GM12878 (cell line): ENCODE results near the gene HOXB3. TPM values are rescaled to one million over a fixed set of nuclear protein-coding genes. Genes with fewer than 3 reads are reported as not detected.

ENCODE experiments used
- ATAC-seq: fragments of 200-7000 bp; cut with Tn5 transposase; 3 replicates; pipeline ENCODE4 v1.9.1; 2020; ENCODE audit warnings: mild to moderate bottlenecking, moderate library complexity
- BruUV-seq: library from RNA; stranded (reverse); fragments of 400-500 nt; replicated peaks from 2 replicates; lab custom pipeline; 2021; lab: Mats Ljungman, UMichigan
- CTCF ChIA-PET: fragments of 300-600 bp; sonication (Branson Sonifier 250); formaldehyde crosslinking; extraction: SDS; loops from one replicate; lab custom pipeline; 2021; ENCODE audit warnings: inconsistent platforms; lab: Yijun Ruan, JAX
- POLR2A ChIA-PET: fragments of 350-600 bp; formaldehyde crosslinking; extraction: SDS; loops from one replicate; lab custom pipeline; 2021; ENCODE audit warnings: inconsistent platforms; lab: Charles Lee
- RAD21 ChIA-PET: fragments of 300-600 bp; sonication (Branson Sonifier 250); formaldehyde crosslinking; loops from one replicate; lab custom pipeline; 2023; ENCODE audit warnings: antibody characterized with exemption; ENCODE audit not compliant: unreplicated experiment; lab: Charles Lee
- SMC1A ChIA-PET: fragments of 300-600 bp; sonication (Branson Sonifier 250); formaldehyde crosslinking; loops from one replicate; lab custom pipeline; 2023; ENCODE audit not compliant: unreplicated experiment, uncharacterized antibody; lab: Charles Lee
- DNase-seq: peaks from one replicate; pipeline ENCODE4 v3.0.0-alpha.2; 2011; ENCODE audit warnings: low read depth, low spot score
- FAIRE-seq: peaks from 3 replicates; lab custom pipeline; 2011; peaks lifted over from hg19 to GRCh38; lab: Jason Lieb, UNC
- H2AFZ ChIP-seq: 2 replicates; pipeline ENCODE4 v1.6.0; 2011; ENCODE audit warnings: low read depth, low read length, control low read depth; ENCODE audit not compliant: control insufficient read depth
- H3K27ac ChIP-seq: 2 replicates; pipeline ENCODE4 v1.5.1; 2011; ENCODE audit warnings: control low read depth; ENCODE audit not compliant: control insufficient read depth, insufficient read depth
- H3K27me3 ChIP-seq, 2 experiments: replicated peaks in 1 of 2; 2 replicates each; pipeline versions ENCODE4 v1.6.0 to v1.6.1; 2011; ENCODE audit warnings: low read length in 1 of 2; ENCODE audit not compliant: control insufficient read depth in 2 of 2, insufficient read depth in 2 of 2
- H3K36me3 ChIP-seq, 2 experiments: 2 replicates each; pipeline ENCODE4 v1.5.1; 2011; ENCODE audit warnings: low read length in 1 of 2; ENCODE audit not compliant: control insufficient read depth in 2 of 2, insufficient read depth in 2 of 2
- H3K4me1 ChIP-seq: 2 replicates; pipeline ENCODE4 v1.6.1; 2011; ENCODE audit warnings: mild to moderate bottlenecking, low read length, moderate library complexity, mixed read lengths; ENCODE audit not compliant: control insufficient read depth, insufficient read depth
- H3K4me2 ChIP-seq: 2 replicates; pipeline ENCODE4 v1.6.0; 2011; ENCODE audit warnings: control low read depth; ENCODE audit not compliant: control insufficient read depth, insufficient read depth
- H3K4me3 ChIP-seq: fragments of 200-600 bp; sonication (generic); 2 replicates; pipeline ENCODE4 v1.5.1; 2016
- H3K79me2 ChIP-seq: 2 replicates; pipeline ENCODE4 v1.6.0; 2011; ENCODE audit warnings: low read length; ENCODE audit not compliant: control insufficient read depth, insufficient read depth
- H3K9ac ChIP-seq: 2 replicates; pipeline ENCODE4 v1.8.0; 2011; ENCODE audit warnings: low read length, control low read depth, mixed read lengths; ENCODE audit not compliant: control insufficient read depth, insufficient read depth
- H3K9me3 ChIP-seq: replicated peaks from 3 replicates; pipeline ENCODE4 v1.5.1; 2011; ENCODE audit warnings: mild to moderate bottlenecking, low read length; ENCODE audit not compliant: control insufficient read depth, insufficient read depth
- H4K20me1 ChIP-seq: 2 replicates; pipeline ENCODE4 v1.6.0; 2011; ENCODE audit not compliant: control insufficient read depth, insufficient read depth
- CHD2 ChIP-seq: IDR thresholded peaks from 2 replicates; pipeline ENCODE4 v1.6.1; 2011; ENCODE audit warnings: low read depth, low read length, improper control_type of control experiment, borderline replicate concordance
- HSF1 ChIP-seq: fragments of 150-350 bp; IDR thresholded peaks from 2 replicates; pipeline ENCODE4 v1.6.1; 2014; ENCODE audit warnings: mild to moderate bottlenecking, low read depth, low read length
- MEF2A ChIP-seq: IDR thresholded peaks from 2 replicates; pipeline ENCODE4 v1.6.1; 2011; ENCODE audit warnings: low read depth, mild to moderate bottlenecking, low read length, moderate library complexity; ENCODE audit not compliant: insufficient read depth
- SKIL ChIP-seq: fragments of 450-650 bp; IDR thresholded peaks from 2 replicates; pipeline ENCODE4 v1.6.1; 2017; ENCODE audit warnings: mild to moderate bottlenecking, low read depth, inconsistent platforms; ENCODE audit not compliant: poor library complexity, severe bottlenecking
- USF2 ChIP-seq: IDR thresholded peaks from 2 replicates; pipeline ENCODE4 v1.6.1; 2011; ENCODE audit warnings: low read depth, low read length, improper control_type of control experiment, borderline replicate concordance
- ZBTB40 ChIP-seq: fragments of 450-650 bp; IDR thresholded peaks from 2 replicates; pipeline ENCODE4 v1.6.1; 2016; ENCODE audit warnings: mild to moderate bottlenecking, moderate library complexity, borderline replicate concordance
- ZNF622 ChIP-seq: fragments of 450-650 bp; IDR thresholded peaks from 2 replicates; pipeline ENCODE4 v1.6.1; 2017; ENCODE audit warnings: mild to moderate bottlenecking, inconsistent platforms
- WGBS: methylation state at CpG from one replicate; pipeline ENCODE4 v1.1.6; 2016; ENCODE audit warnings: low lambda C conversion rate; ENCODE audit not compliant: insufficient replicate concordance, insufficient coverage; ENCODE audit errors: missing lambda C conversion rate; 5-methylcytosine and 5-hydroxymethylcytosine counted together
- in situ Hi-C: fragments of 300-500 bp; cut with MboI; formaldehyde crosslinking; loops from 9 replicates; pipeline ENCODE4 v1.14.3; 2018; ENCODE audit warnings: mixed read lengths
- intact Hi-C: fragments of 100-400 bp; cut with micrococcal nuclease; formaldehyde crosslinking; loops from one replicate; pipeline ENCODE4 v1.14.2; 2022; ENCODE audit not compliant: unreplicated experiment
- polyA plus RNA-seq, 11 experiments: library from polyadenylated mRNA; depleted of rRNA in 4 of 11; unstranded in 6 of 11; stranded (reverse) in 5 of 11; fragments of >200 nt; fragmentation: Nextera tagmentation in 4 of 11; fragmentation: Illumina TruSeq in 1 of 11; extraction: Ambion mirVana in 4 of 11; extraction: Trizol in 1 of 11; gene quantifications; 1 replicate in 1 of 11; 2 replicates in 10 of 11; pipeline versions ENCODE4 v1.2.1 to v1.2.3, GENCODE V29; 2011 to 2016; ENCODE audit warnings: inconsistent platforms in 2 of 11, missing spikeins in 2 of 11, low read depth in 1 of 11
- total RNA-seq, 4 experiments: library from RNA; depleted of rRNA in 3 of 4; stranded (reverse); fragments of >200 nt in 3 of 4; fragmentation: Illumina TruSeq in 1 of 4; extraction: Trizol in 1 of 4; gene quantifications; 2 replicates each; pipeline versions ENCODE4 v1.2.1 to v1.2.3, GENCODE V29; 2013 to 2021

Gene HOXB3
- total and polyA plus RNA-seq, 10 of the 15 experiments (the other 5 are each of a cell fraction or from before 2014, with no cell fraction given) = 0.19 to 7.7 (median 2.9) TPM

GRCh38 chr17:48639136-48639535 lies 49.1 kb upstream of the HOXB3 start (continued):
- no peak for TF ChIP-seq SKIL
- no peak for TF ChIP-seq USF2

GRCh38 chr17:48637323-48638260 lies 47.6 kb upstream of the HOXB3 start:
- Histone ChIP-seq H3K9ac (no peak overlapping the region), H3K27ac (no peak overlapping the region), H3K27me3 (peaks cover 5 to 27% of the 10 kb centered on the region in 2 experiments), H3K4me3 (no peak overlapping the region), H4K20me1 (no peaks in the 10 kb centered on the region), H3K79me2 (no peaks in the 10 kb centered on the region), H3K9me3 (no peaks in the 10 kb centered on the region), H3K36me3 (no peaks in the 10 kb centered on the region), H2AFZ (no peak overlapping the region), H3K4me1 (peaks cover 5% of the 10 kb centered on the region), H3K4me2 (no peak overlapping the region)
- SMC1A ChIA-PET = interaction anchor here (0.6 to 1.4 kb wide), 4 partner anchors 10 to 242 kb away, joined by 3 to 6 read pairs (median 3); no protein-coding TSS in a partner anchor
- intact Hi-C loops (no loop called here), in situ Hi-C loops (no loop called here)
- POLR2A ChIA-PET = no interaction called here
- DNase-seq (no peak), ATAC-seq (no peak), FAIRE-seq (no peak)
- CTCF ChIA-PET = interaction anchor here (0.6 to 2.5 kb wide), 22 partner anchors 9 to 681 kb away, joined by 3 to 16 read pairs (median 4); partner anchors contain the start of gene HOXB9
- no TSS peak for BruUV-seq
- RAD21 ChIA-PET = interaction anchor here (0.5 to 1.9 kb wide), 6 partner anchors 10 to 562 kb away, joined by 3 to 5 read pairs (median 4); partner anchors contain the start of gene HOXB9
- WGBS = 61% methylated on average over 18 of the region's 18 CpGs
- TF ChIP-seq ZBTB40 = no peak
- no peak for TF ChIP-seq USF2
- no peak for TF ChIP-seq ZNF622
- TF ChIP-seq MEF2A = no peak
- no peak for TF ChIP-seq CHD2
- TF ChIP-seq HSF1 = no peak
